Smooth muscle cell (in vitro differentiated cells): Measurements from ENCODE around the gene ESRRG. TPM values are rescaled to one million over a fixed set of nuclear protein-coding genes. Genes with fewer than 3 reads are reported as not detected.

ENCODE experiments used
- DNase-seq: peaks from one replicate; lab custom pipeline; 2025; ENCODE audit not compliant: unreplicated experiment; lab: John Stamatoyannopoulos, UW
- H2AFZ ChIP-seq: fragments of 200-600 bp; sonication (generic); 2 replicates; pipeline ENCODE4 v1.6.0; 2016; ENCODE audit warnings: antibody characterized with exemption, low read depth, mild to moderate bottlenecking
- H3F3A ChIP-seq: fragments of 200-600 bp; sonication (generic); 2 replicates; pipeline ENCODE4 v1.6.0; 2017; ENCODE audit warnings: antibody characterized with exemption, low read depth
- H3K27ac ChIP-seq: fragments of 200-600 bp; sonication (generic); 2 replicates; pipeline ENCODE4 v1.5.1; 2016; ENCODE audit warnings: low read depth, mild to moderate bottlenecking
- H3K27me3 ChIP-seq: fragments of 200-600 bp; sonication (generic); 2 replicates; pipeline ENCODE4 v1.6.1; 2016; ENCODE audit warnings: low read depth, mild to moderate bottlenecking
- H3K36me3 ChIP-seq: fragments of 200-600 bp; sonication (generic); 2 replicates; pipeline ENCODE4 v1.5.1; 2016; ENCODE audit warnings: low read depth
- H3K4me1 ChIP-seq: fragments of 200-600 bp; sonication (generic); 2 replicates; pipeline ENCODE4 v1.5.1; 2016; ENCODE audit warnings: low read depth
- H3K4me2 ChIP-seq: fragments of 200-600 bp; sonication (generic); 2 replicates; pipeline ENCODE4 v1.6.0; 2016; ENCODE audit warnings: mild to moderate bottlenecking
- H3K4me3 ChIP-seq: fragments of 200-600 bp; sonication (generic); 2 replicates; pipeline ENCODE4 v1.5.1; 2016; ENCODE audit warnings: mild to moderate bottlenecking
- H3K79me2 ChIP-seq: fragments of 200-600 bp; sonication (generic); 2 replicates; pipeline ENCODE4 v1.6.0; 2016; ENCODE audit warnings: low read depth, mild to moderate bottlenecking
- H3K9ac ChIP-seq: fragments of 200-600 bp; sonication (generic); 2 replicates; pipeline ENCODE4 v1.6.0; 2016; ENCODE audit warnings: low read depth
- H3K9me3 ChIP-seq: fragments of 200-600 bp; sonication (generic); replicated peaks from 2 replicates; pipeline ENCODE4 v1.5.1; 2016; ENCODE audit warnings: low read depth
- H4K20me1 ChIP-seq: fragments of 200-600 bp; sonication (generic); 2 replicates; pipeline ENCODE4 v1.6.0; 2016; ENCODE audit warnings: low read depth
- CTCF ChIP-seq: fragments of 200-600 bp; sonication (generic); IDR thresholded peaks from 2 replicates; pipeline ENCODE4 v1.5.1; 2017; ENCODE audit warnings: borderline replicate concordance, mild to moderate bottlenecking, antibody characterized with exemption; ENCODE audit not compliant: insufficient read depth, poor library complexity, severe bottlenecking
- WGBS: methylation state at CpG from one replicate; pipeline ENCODE4 v1.1.7; 2016; ENCODE audit warnings: low lambda C conversion rate; 5-methylcytosine and 5-hydroxymethylcytosine counted together
- polyA plus RNA-seq: library from polyadenylated mRNA; unstranded; fragments of >200 nt; fragmentation: Nextera tagmentation; extraction: Ambion mirVana; gene quantifications from 2 replicates; pipeline ENCODE4 v1.2.1, GENCODE V29; 2016
- total RNA-seq: library from RNA; depleted of rRNA; stranded (reverse); fragments of >200 nt; gene quantifications from 2 replicates; pipeline ENCODE4 v1.2.3, GENCODE V29; 2014

ESRRG gene
- total and polyA plus RNA-seq, 2 experiments from 2014 or later = 0.26 TPM; not detected in 1

GRCh38 chr1:216559359-216559758, 163.9 kb downstream of the ESRRG start:
- H3K27ac ChIP-seq = no peak overlapping the region
- no peak overlapping the region for H3K4me2 ChIP-seq
- 93% methylated on average over 3 of the region's 3 CpGs for WGBS
- H3K79me2 ChIP-seq = no peaks in the 10 kb centered on the region
- no peak overlapping the region for H2AFZ ChIP-seq
- H3K27me3 ChIP-seq = no peaks in the 10 kb centered on the region
- H3K36me3 ChIP-seq = no peaks in the 10 kb centered on the region
- H3K9ac ChIP-seq = no peak overlapping the region
- no peak for TF ChIP-seq CTCF
- no peak for DNase-seq
- no peaks in the 10 kb centered on the region for H3F3A ChIP-seq
- H3K4me1 ChIP-seq = no peaks in the 10 kb centered on the region
- H3K4me3 ChIP-seq = no peak overlapping the region
- H4K20me1 ChIP-seq = no peaks in the 10 kb centered on the region
- H3K9me3 ChIP-seq = no peaks in the 10 kb centered on the region

- no peak overlapping the region for H3K4me3 ChIP-seq
- H4K20me1 ChIP-seq = no peaks in the 10 kb centered on the region
- H3K9me3 ChIP-seq = no peaks in the 10 kb centered on the region
- no peaks in the 10 kb centered on the region for H3K4me1 ChIP-seq
- no peak overlapping the region for H3K9ac ChIP-seq
- H2AFZ ChIP-seq = no peak overlapping the region
- TF ChIP-seq CTCF = no peak
- no peak for DNase-seq
- H3K79me2 ChIP-seq = no peaks in the 10 kb centered on the region
- H3F3A ChIP-seq = no peaks in the 10 kb centered on the region
- 88% methylated on average over 4 of the region's 4 CpGs for WGBS
- H3K27ac ChIP-seq = no peak overlapping the region
- no peaks in the 10 kb centered on the region for H3K36me3 ChIP-seq
- no peaks in the 10 kb centered on the region for H3K27me3 ChIP-seq
- no peak overlapping the region for H3K4me2 ChIP-seq
Measured at GRCh38 chr1:216555653-216556052, 167.6 kb downstream of the ESRRG start.

- Histone ChIP-seq H3K4me1 (no peaks in the 10 kb centered on the region), H3K4me2 (no peak overlapping the region), H3K27ac (no peak overlapping the region), H3K9ac (no peak overlapping the region), H3K27me3 (no peaks in the 10 kb centered on the region), H3K9me3 (no peaks in the 10 kb centered on the region), H3F3A (no peaks in the 10 kb centered on the region), H3K4me3 (no peak overlapping the region), H2AFZ (no peak overlapping the region), H3K36me3 (no peaks in the 10 kb centered on the region), H4K20me1 (no peaks in the 10 kb centered on the region), H3K79me2 (no peaks in the 10 kb centered on the region)
- TF ChIP-seq CTCF = no peak
- no peak for DNase-seq
Measured at GRCh38 chr1:216554934-216555333, 168.3 kb downstream of the ESRRG start.

- 85% methylated on average over 3 of the region's 3 CpGs for WGBS
- Histone ChIP-seq H3K4me3 (no peak overlapping the region), H3K4me1 (no peaks in the 10 kb centered on the region), H3F3A (no peaks in the 10 kb centered on the region), H4K20me1 (no peaks in the 10 kb centered on the region), H3K9me3 (no peaks in the 10 kb centered on the region), H3K4me2 (no peak overlapping the region), H3K27ac (no peak overlapping the region), H3K9ac (no peak overlapping the region), H3K79me2 (no peaks in the 10 kb centered on the region), H3K36me3 (no peaks in the 10 kb centered on the region), H3K27me3 (no peaks in the 10 kb centered on the region), H2AFZ (no peak overlapping the region)
- DNase-seq = no peak
- TF ChIP-seq CTCF = no peak
Measured at GRCh38 chr1:216553766-216554165, 169.5 kb downstream of the ESRRG start.
